ENCODE measurements around the gene GLS.
"Not testable (repeated sequence)": the region's sequence is repeated elsewhere in the genome, so short reads cannot be mapped to it uniquely, and the experiment has no call there.

The GLS gene

DNA sequence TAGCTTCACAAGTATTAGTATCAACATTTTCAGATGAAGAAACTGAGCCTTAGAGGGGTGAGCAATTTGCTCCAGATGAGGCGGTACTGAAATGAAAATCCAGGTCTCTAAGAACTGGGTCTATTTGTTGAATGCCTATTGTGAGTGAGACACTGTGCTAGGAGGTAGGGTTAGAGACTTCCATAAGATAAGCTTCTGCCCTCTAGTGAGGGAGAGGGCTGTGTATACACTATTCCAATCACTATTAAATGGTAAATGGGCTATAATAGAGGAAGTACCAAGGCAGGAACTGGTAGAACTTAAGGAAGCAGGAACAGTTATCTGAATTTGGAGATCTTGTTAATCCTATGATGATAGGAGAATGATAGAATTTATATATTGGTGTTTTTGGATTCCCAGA is 23.6 kb upstream of the GLS start:
- DNase-seq (ENCODE audit: low spot score): no peak

DNA sequence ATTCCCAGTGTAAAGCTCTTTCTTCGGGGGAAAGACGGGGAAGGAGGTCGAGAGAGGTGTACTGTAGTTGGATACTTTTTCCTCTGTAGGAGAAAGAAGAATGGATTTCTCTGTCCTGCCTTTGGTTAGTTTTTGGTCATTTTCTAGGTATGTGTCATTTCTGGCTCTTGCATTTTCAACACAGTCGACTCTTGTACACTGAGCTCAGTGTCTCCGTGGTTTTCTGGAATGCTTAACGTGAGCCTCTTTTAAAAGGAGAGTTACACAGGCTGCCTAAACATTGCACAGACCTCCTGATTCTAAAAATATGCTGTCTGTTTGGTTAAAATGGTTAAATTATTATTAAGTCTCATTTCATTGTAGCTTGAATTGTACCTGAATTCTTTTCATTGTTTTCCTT is 21.8 kb upstream of the GLS start:
- DNase-seq (ENCODE audit: low spot score): no peak

DNA sequence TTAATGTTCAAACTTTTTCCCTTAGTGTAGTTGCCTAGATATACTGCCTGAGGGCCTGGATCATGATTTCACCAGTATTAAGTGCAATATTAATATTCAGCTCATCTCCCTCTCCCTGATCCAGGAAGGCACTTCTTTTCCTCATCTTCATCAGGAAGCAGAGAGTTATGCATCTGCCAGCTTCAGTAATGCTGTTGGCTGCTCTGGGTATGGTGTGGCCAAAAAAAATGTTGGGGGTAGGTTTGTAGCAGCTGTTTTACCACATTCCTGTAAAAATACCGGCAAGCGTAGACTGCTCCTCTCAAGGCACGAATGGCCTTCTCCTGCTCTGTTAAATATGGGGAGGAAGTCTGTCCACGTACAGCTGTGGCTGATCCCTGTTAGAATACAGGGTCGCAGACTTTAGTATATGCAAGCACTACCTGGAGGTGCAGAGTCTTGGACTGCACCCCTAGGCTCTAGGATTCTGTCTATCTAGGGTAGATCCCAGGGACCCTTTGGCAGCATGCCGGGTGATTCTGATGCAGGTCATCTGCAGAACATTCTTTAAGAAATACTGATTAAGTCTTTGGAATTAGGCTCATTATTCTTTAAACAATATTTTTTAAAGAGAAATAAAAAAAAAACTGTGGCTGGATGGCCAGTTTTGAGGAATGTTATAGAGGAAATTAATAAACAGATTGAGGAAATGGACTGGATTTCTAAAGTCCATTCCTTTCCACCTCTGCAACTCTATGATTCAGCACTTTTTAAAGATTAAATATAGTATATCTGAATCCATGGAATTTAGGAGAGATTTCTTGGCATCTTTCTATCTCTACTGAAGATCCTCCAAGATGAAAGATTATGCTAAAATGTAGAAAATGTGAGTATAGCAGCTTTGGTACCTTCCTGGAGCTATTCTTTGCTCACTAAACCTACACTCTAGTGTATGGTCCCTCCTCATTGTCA is 21.0 kb upstream of the GLS start:
- DNase-seq (ENCODE audit: low spot score): no peak

- DNase-seq (ENCODE audit: low spot score): no peak
Observed at GRCh38 chr2:190860985-190861680, 19.5 kb upstream of the GLS start.

DNA sequence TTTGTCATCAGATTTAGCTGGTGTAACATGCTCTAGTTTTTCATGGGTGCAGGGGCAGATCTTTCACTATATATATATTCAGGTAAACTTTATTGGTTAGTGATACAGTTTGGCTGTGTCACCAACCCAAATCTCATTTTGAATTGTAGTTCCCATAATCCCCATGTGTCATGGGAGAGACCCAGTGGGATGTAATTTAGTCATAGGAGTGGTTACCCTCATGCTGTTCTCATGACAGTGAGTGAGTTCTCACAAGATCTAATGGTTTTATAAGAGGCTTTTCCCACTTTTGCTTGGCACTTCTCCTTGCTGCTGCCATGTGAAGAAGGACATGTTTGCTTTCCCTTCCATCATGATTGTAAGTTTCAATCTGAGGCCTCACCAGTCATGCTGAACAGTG is 18.5 kb upstream of the GLS start:
- DNase-seq (ENCODE audit: low spot score): not testable (repeated sequence)

- no peak for DNase-seq (ENCODE audit: low spot score)
Observed at GRCh38 chr2:190862571-190862991, 18.0 kb upstream of the GLS start.

- no peak for DNase-seq (ENCODE audit: low spot score)
Observed at GRCh38 chr2:190863946-190864345, 16.7 kb upstream of the GLS start.

GRCh38 chr2:190864375-190864774 is 16.2 kb upstream of the GLS start:
- DNase-seq (ENCODE audit: low spot score): no peak

GRCh38 chr2:190867212-190867611 is 13.4 kb upstream of the GLS start:
- no peak for DNase-seq (ENCODE audit: low spot score)

GRCh38 chr2:190867832-190868231 is 12.8 kb upstream of the GLS start:
- no peak for DNase-seq (ENCODE audit: low spot score)

DNA sequence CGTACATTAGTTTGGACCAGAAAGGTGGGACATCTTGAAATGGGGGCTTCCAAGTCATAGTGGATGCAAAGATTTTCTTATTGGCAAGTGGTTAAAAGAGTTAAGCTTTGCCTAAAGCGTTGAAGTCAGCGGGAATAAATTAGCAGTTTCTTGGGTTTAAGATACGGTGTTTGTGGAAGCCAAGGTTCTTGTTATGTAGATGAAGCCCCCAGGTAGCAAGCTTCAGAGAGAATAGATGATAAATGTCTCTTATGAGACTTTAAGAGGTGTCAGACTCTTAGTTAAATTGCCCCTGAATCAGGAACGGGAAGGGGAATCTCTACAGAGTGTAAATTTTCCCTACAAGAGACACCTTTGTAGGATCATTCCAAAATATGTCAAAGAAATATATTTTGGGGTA is 10.9 kb upstream of the GLS start:
- DNase-seq (ENCODE audit: low spot score): no peak

DNA sequence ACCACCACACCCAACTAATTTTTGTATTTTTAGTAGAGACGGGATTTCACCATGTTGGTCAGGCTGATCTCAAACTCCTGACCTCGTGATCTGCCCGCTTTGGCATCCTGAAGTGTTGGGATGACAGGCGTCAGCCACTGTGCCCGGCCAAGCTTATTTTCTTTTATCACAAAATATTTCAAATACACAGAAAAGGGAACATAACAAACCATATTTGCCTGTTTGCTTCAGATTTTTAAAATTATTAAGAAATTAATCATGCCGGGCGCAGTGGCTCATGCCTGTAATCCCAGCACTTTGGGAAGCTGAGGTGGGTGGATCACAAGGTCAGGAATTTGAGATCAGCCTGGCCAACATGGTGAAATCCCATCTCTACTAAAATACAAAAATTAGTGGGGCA is 7.2 kb upstream of the GLS start:
- not testable (repeated sequence) for DNase-seq (ENCODE audit: low spot score)

DNA sequence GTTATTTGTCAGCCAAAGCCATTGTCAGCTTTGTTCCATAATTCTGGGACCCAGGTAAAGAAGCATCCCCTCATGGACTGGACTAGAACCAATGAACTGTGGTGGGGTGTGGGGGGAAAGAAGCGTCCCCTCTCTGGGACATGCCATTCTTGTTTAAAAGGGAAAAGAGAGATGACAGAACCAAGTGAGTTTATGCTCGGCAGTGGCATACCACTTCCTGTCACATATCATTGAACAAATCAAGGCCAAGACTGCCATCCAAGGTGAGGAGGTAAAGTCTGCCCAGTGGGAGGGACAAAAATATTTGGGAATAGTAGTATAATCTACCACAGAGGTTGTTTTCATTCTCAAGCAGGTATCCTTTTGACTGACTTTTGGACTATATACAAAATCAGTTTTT is 4.7 kb upstream of the GLS start:
- DNase-seq (ENCODE audit: low spot score): no peak

- no peak for DNase-seq (ENCODE audit: low spot score)
Observed at GRCh38 chr2:190876631-190877030, 4.0 kb upstream of the GLS start.

DNA sequence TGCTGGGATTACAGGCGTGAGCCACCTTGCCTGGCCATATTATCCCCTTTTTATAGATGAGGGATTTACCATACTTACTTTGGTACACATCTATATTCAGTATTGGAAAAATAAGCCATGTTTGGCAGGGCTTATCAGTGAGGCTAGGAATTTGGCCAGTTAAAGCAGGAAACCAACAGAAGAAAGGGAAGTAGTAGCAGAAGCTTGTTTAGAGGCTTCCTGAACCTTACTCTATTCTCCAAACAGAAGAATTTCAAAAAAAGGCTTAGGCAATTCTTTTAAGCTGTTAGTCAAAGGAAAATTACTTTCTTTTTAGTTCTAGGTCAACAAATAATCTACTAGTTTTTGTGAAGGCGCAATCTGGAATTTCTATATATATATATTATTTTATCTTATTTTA is 3.2 kb upstream of the GLS start:
- no peak for DNase-seq (ENCODE audit: low spot score)

GRCh38 chr2:190879474-190880377 is 895 bp upstream of the GLS start:
- DNase-seq (ENCODE audit: low spot score): no peak

GRCh38 chr2:190881084-190881597 is 520 bp downstream of the GLS start:
- no peak for DNase-seq (ENCODE audit: low spot score)

DNA sequence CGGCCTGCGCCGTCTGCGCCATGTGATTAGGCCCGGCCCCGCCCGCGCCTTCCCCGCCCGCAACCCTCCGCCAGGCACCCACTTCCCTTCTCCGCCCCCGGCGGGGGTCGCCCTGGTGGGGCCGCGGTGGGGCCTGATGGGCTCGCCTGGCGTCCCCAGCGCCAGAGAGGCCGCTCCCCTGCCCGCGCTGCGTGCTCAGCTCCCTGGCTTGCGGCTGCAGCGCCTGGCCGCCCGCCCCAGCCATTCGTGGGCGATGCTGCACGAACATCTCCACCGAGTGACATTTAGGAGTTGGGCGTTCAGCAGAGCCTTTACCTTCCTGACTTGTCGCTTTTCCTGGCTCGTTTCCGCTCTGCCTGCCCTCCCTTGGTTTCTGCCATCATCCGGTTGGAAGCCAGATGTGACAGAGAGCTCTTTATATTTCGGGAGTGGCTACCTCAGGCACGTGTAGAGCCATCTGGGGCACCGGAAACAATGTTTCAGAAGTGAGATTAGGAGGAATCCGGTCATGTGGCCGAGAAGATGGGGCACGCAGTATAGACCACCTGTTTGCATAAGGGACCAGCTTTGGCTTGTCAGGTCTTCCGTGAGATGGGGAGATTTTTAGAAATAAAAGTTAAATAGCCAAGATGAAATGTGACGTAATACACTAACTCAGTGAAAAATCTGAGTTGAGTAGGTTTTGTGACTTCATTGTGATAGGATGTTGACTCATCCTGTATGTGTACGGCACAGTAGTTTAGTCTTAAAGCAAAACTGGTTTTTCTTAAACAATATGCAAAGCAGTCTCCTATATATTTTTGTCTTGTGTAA is 1.2 kb downstream of the GLS start:
- peak; percentile 51 for DNase-seq (ENCODE audit: low spot score)

DNA sequence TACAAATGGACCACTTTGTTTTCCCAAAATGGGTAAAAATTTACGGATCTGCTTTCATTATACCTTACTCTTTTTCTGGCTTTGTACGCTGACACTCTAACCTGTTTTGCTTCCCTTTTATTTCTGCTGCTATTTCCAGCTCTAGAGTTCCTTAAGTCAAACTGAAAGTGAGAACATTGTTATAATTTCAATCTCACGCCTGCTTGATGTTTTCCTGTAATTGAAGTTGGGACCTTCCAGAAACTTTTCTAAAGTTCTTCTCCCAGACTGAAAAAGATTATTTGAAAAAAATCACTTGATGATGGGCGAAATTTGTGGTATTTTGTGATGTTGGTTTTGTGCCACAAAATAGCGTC is 1.8 kb downstream of the GLS start:
- DNase-seq (ENCODE audit: low spot score): no peak

DNA sequence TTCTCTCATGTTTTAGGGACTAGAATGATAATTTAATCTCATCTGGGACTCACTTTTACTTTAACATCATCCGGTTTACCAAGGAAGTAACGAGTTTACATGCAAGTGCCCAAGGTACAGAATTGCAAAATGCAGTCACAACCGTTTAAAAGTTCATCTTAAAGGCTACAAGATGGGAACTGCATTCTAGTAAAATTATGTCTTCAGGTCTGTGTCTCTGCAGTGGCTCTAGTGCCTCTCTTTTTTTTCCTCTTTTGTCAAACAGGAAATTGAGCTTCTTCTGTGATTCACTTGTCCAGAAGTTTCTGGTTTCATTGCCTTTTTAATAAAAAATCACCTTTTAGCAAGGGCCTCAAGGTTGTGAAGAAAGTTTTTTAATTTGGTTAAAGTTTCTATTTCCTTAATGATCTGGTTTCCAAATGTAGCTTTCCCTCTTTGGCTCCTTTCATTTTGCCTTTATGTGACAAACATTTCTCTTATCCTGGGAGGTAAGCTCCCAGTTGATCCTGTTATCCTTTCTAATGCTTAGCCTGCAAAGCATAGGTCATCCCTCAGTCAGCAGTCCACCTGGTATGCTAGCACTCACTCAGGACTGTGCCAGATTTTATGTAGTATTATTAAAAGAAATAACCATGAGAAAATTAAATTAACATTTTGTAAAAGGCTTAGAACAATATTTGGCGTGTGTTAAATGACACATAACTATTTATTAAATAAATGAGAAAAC is 2.4 kb downstream of the GLS start:
- DNase-seq (ENCODE audit: low spot score): no peak

DNA sequence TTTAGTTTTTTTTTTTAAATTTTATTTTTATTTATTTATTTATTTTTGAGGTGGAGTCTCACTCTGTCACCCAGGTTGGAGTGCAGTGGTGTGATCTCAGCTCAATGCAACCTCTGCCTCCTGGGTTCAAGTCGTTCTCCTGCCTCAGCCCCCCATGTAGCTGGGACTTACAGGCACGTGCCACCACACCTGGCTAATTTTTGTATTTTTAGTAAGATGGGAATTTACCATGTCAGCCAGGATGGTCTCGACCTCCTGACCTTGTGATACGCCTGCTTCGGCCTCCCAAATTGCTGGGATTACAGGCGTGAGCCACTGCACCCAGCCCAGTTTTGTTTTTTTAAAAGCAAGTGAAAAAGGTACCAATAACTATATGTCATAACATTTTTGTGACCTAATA is 5.2 kb downstream of the GLS start:
- DNase-seq (ENCODE audit: low spot score): not testable (repeated sequence)
